ENCODE measurements around the gene ASGR2.

- TF ChIP-seq POLR2AphosphoS5 (IDR thresholded peaks at IDR 0.05; ENCODE audit: low read depth, low read length) (no peak), POLR2A (IDR thresholded peaks at IDR 0.05; ENCODE audit: low read depth, low read length) (no peak), TAF1 (IDR thresholded peaks at IDR 0.05; ENCODE audit: low read depth, low read length) (no peak), SPI1 (IDR thresholded peaks at IDR 0.05; ENCODE audit: low read depth, low read length) (no peak), POU2F2 (IDR thresholded peaks at IDR 0.05; ENCODE audit: low read depth, low read length) (no peak)
Observed at GRCh38 chr17:7078711-7079110, 35.9 kb downstream of the ASGR2 start.

Data from GM12891 (cell line).